ENCODE results near the gene COMMD1.

- TF ChIP-seq EP300 (IDR thresholded peaks at IDR 0.05) (no peak), POLR2A (IDR thresholded peaks at IDR 0.05) (no peak)
These were observed 238.2 kb downstream of the COMMD1 start for GRCh38 chr2:62143696-62144095.
